Right forelimb (tissue), 1 donor: ENCODE results near the gene ENPP3.
"Not testable (repeated sequence)": the region's sequence is repeated elsewhere in the genome, so short reads cannot be mapped to it uniquely, and the experiment has no call there.

ENCODE experiments used
- DNase-seq: peaks from one replicate; pipeline ENCODE4 v3.0.0-alpha.2; 2018

Gene ENPP3

GRCh38 chr6:131692031-131692430, 54.9 kb downstream of the ENPP3 start:
- no peak for DNase-seq

GRCh38 chr6:131692589-131692988, 55.5 kb downstream of the ENPP3 start:
- no peak for DNase-seq

GRCh38 chr6:131693384-131693783, 56.3 kb downstream of the ENPP3 start:
- no peak for DNase-seq

GRCh38 chr6:131694832-131695426, 57.8 kb downstream of the ENPP3 start:
- DNase-seq = peak; percentile 71

- DNase-seq = no peak
Observed at GRCh38 chr6:131696956-131697355, 59.9 kb downstream of the ENPP3 start.

- not testable (repeated sequence) for DNase-seq
Observed at GRCh38 chr6:131700851-131701250, 63.7 kb downstream of the ENPP3 start.

- not testable (repeated sequence) for DNase-seq
Observed at GRCh38 chr6:131703905-131704304, 66.8 kb downstream of the ENPP3 start.

GRCh38 chr6:131710917-131711316, 73.8 kb downstream of the ENPP3 start, which contains the start of gene CTAGE9:
TSS of gene CTAGE9 (minus strand) at chr6:131711017. CDS start at chr6:131711017, 0 bp downstream.
- not testable (repeated sequence) for DNase-seq

GRCh38 chr6:131715567-131715966, 78.5 kb downstream of the ENPP3 start:
- not testable (repeated sequence) for DNase-seq

GRCh38 chr6:131717836-131718542, 80.9 kb downstream of the ENPP3 start:
- DNase-seq = no peak

GRCh38 chr6:131721161-131721560, 84.1 kb downstream of the ENPP3 start:
- DNase-seq = no peak

GRCh38 chr6:131724114-131724513, 87.0 kb downstream of the ENPP3 start:
- no peak for DNase-seq

GRCh38 chr6:131727467-131727866, 90.4 kb downstream of the ENPP3 start:
- no peak for DNase-seq

- DNase-seq = no peak
Observed at GRCh38 chr6:131727868-131728267, 90.8 kb downstream of the ENPP3 start.

- no peak for DNase-seq
Observed at GRCh38 chr6:131728296-131728939, 91.3 kb downstream of the ENPP3 start.

GRCh38 chr6:131729550-131729949, 92.4 kb downstream of the ENPP3 start:
- no peak for DNase-seq

GRCh38 chr6:131730264-131730663, 93.2 kb downstream of the ENPP3 start:
- no peak for DNase-seq

GRCh38 chr6:131731224-131731623, 94.1 kb downstream of the ENPP3 start:
- no peak for DNase-seq

GRCh38 chr6:131733376-131734016, 96.4 kb downstream of the ENPP3 start:
- DNase-seq = no peak

GRCh38 chr6:131736003-131736596, 99.0 kb downstream of the ENPP3 start:
- no peak for DNase-seq

- no peak for DNase-seq
Observed at GRCh38 chr6:131736811-131737210, 99.7 kb downstream of the ENPP3 start.

GRCh38 chr6:131739136-131739535, 102.0 kb downstream of the ENPP3 start:
- DNase-seq = no peak

- no peak for DNase-seq
Observed at GRCh38 chr6:131740161-131740560, 103.1 kb downstream of the ENPP3 start.
